Fibroblast of lung (primary cell): Measurements from ENCODE around the gene PLOD3. TPM values are rescaled to one million over a fixed set of nuclear protein-coding genes. Genes with fewer than 3 reads are reported as not detected.

Experiments
- DNase-seq, 2 donors: peaks; one replicate each; pipeline versions ENCODE4 v3.0.0 to v3.0.0-alpha.2; 2010; ENCODE audit warnings: low read depth in 2 of 2
- H2AFZ ChIP-seq: 2 replicates; pipeline ENCODE4 v1.5.1; 2012; ENCODE audit warnings: low read length, control low read depth, inconsistent platforms
- H3K27ac ChIP-seq: 2 replicates; pipeline ENCODE4 v1.5.1; 2011; ENCODE audit warnings: low read length, control low read depth; ENCODE audit not compliant: insufficient read depth
- H3K27me3 ChIP-seq: 2 replicates; pipeline ENCODE4 v1.5.1; 2011; ENCODE audit warnings: mild to moderate bottlenecking, low read length; ENCODE audit not compliant: control insufficient read depth, insufficient read depth
- H3K36me3 ChIP-seq: 2 replicates; pipeline ENCODE4 v1.5.1; 2011; ENCODE audit warnings: low read length; ENCODE audit not compliant: control insufficient read depth, insufficient read depth
- H3K4me1 ChIP-seq: 2 replicates; pipeline ENCODE4 v1.5.1; 2011; ENCODE audit warnings: low read length; ENCODE audit not compliant: control insufficient read depth, insufficient read depth; ENCODE audit errors: extremely low read depth
- H3K4me2 ChIP-seq: 2 replicates; pipeline ENCODE4 v1.5.1; 2011; ENCODE audit warnings: low read length, control low read depth; ENCODE audit not compliant: insufficient read depth; ENCODE audit errors: extremely low read depth
- H3K4me3 ChIP-seq, 4 experiments: fragments of 200-600 bp in 1 of 4; sonication (generic) in 1 of 4; replicated peaks in 1 of 4; 2 replicates each; pipeline ENCODE4 v1.5.1; 2011 to 2016; ENCODE audit warnings: low read length in 4 of 4, low read depth in 3 of 4, mild to moderate bottlenecking in 3 of 4, control low read depth in 2 of 4, inconsistent platforms in 1 of 4, mixed read lengths in 1 of 4; ENCODE audit not compliant: insufficient read depth in 1 of 4; ENCODE audit errors: control extremely low read depth in 1 of 4
- H3K79me2 ChIP-seq: 2 replicates; pipeline ENCODE4 v1.5.1; 2012; ENCODE audit warnings: mild to moderate bottlenecking, low read length, inconsistent platforms; ENCODE audit not compliant: control insufficient read depth, insufficient read depth
- H3K9ac ChIP-seq: 2 replicates; pipeline ENCODE4 v1.5.1; 2011; ENCODE audit warnings: mild to moderate bottlenecking, low read length, control low read depth; ENCODE audit not compliant: insufficient read depth
- H3K9me3 ChIP-seq: 2 replicates; pipeline ENCODE4 v1.5.1; 2012; ENCODE audit warnings: low read depth, low read length; ENCODE audit not compliant: control insufficient read depth, insufficient read depth
- H4K20me1 ChIP-seq: 2 replicates; pipeline ENCODE4 v1.5.1; 2011; ENCODE audit warnings: low read length; ENCODE audit not compliant: control insufficient read depth, insufficient read depth; ENCODE audit errors: extremely low read depth
- EZH2 ChIP-seq: IDR thresholded peaks from 2 replicates; pipeline ENCODE4 v1.5.1; 2012; ENCODE audit warnings: low read length, control low read depth, mild to moderate bottlenecking; ENCODE audit errors: missing control alignments
- polyA plus RNA-seq, 2 donors: library from polyadenylated mRNA; depleted of rRNA in 1 of 2; stranded (reverse) in 1 of 2; unstranded in 1 of 2; fragments of >200 nt; gene quantifications; 2 replicates each; pipeline ENCODE4 v1.2.1, GENCODE V29; 2011 to 2012; ENCODE audit warnings: missing spikeins in 1 of 2
- total RNA-seq: library from RNA; depleted of rRNA; stranded (reverse); fragments of >200 nt; gene quantifications from 2 replicates; pipeline ENCODE4 v1.2.1, GENCODE V29; 2014
- TF ChIP-seq, protein P1 (sequence below), 2 donors: IDR thresholded peaks in 1 of 2; conservative IDR thresholded peaks in 1 of 2; 1 replicate in 1 of 2; 2 replicates in 1 of 2; pipeline ENCODE4 v1.5.1; 2011 to 2012; ENCODE audit warnings: low read length in 2 of 2, control low read depth in 1 of 2, inconsistent platforms in 1 of 2, low read depth in 1 of 2, mild to moderate bottlenecking in 1 of 2

Gene PLOD3
- total and polyA plus RNA-seq, 2 donors (not counting 1 experiment from before 2014, with no cell fraction given): 86.0 to 89.0 TPM

DNA sequence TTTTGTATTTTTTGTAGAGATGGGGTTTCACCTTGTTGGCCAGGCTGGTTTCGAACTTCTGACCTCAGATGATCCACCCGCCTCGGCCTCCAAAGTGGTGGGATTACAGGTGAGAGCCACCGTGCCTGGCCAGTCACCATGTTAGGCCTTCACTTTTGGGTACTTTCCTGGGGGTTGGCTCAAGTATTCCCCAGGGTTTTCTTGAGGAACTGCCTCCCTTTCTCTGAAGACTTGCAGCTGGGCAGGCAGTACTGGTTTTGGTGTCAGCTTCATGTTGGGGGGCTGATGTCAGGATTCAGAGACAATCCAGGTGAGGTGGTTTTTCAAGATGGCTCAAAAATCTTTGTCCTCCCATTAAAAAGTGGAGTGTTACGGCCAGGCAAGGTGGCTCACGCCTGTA is 8.3 kb upstream of the PLOD3 start:
- TF ChIP-seq EZH2: no peak
- TF ChIP-seq, protein P1, sequence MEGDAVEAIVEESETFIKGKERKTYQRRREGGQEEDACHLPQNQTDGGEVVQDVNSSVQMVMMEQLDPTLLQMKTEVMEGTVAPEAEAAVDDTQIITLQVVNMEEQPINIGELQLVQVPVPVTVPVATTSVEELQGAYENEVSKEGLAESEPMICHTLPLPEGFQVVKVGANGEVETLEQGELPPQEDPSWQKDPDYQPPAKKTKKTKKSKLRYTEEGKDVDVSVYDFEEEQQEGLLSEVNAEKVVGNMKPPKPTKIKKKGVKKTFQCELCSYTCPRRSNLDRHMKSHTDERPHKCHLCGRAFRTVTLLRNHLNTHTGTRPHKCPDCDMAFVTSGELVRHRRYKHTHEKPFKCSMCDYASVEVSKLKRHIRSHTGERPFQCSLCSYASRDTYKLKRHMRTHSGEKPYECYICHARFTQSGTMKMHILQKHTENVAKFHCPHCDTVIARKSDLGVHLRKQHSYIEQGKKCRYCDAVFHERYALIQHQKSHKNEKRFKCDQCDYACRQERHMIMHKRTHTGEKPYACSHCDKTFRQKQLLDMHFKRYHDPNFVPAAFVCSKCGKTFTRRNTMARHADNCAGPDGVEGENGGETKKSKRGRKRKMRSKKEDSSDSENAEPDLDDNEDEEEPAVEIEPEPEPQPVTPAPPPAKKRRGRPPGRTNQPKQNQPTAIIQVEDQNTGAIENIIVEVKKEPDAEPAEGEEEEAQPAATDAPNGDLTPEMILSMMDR (conservative IDR thresholded peaks at IDR 0.05 in 1 of 2, IDR thresholded peaks at IDR 0.05 in 1 of 2; ENCODE audit: low read depth in 1 of 2, low read length in 2 of 2): no peak
- DNase-seq: no peak

DNA sequence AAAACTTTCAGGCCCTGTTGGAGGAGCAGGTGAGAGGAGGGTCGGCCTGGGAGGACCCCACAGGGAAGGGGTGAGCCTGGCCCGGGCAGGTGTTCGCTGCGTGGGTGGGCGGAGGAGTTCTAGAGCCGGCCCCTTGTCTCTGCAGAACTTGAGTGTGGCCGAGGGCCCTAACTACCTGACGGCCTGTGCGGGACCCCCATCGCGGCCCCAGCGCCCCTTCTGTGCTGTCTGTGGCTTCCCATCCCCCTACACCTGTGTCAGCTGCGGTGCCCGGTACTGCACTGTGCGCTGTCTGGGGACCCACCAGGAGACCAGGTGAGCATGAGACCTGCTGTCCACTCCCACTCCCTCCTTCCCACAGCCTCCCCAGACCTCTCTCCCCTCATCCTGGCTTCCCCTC is 6.1 kb upstream of the PLOD3 start:
- Histone ChIP-seq H3K9ac (no peak overlapping the region), H3K27me3 (no peaks in the 10 kb centered on the region), H4K20me1 (no peaks in the 10 kb centered on the region), H3K4me1 (no peaks in the 10 kb centered on the region), H3K4me2 (no peak overlapping the region), H3K27ac (no peak overlapping the region), H3K79me2 (peaks cover 13% of the 10 kb centered on the region), H3K36me3 (peaks cover 11% of the 10 kb centered on the region), H3K4me3 (no peak overlapping the region), H2AFZ (no peak overlapping the region), H3K9me3 (no peaks in the 10 kb centered on the region)
- no peak for DNase-seq
- TF ChIP-seq EZH2: no peak
- TF ChIP-seq, protein P1 (conservative IDR thresholded peaks at IDR 0.05 in 1 of 2, IDR thresholded peaks at IDR 0.05 in 1 of 2; ENCODE audit: low read depth in 1 of 2, low read length in 2 of 2): no peak

More for the DNA sequence above, 8.3 kb upstream of the PLOD3 start:
- Histone ChIP-seq H4K20me1 (no peaks in the 10 kb centered on the region), H3K36me3 (peaks cover 11% of the 10 kb centered on the region), H3K9me3 (no peaks in the 10 kb centered on the region), H3K9ac (no peak overlapping the region), H3K27ac (no peak overlapping the region), H3K27me3 (no peaks in the 10 kb centered on the region), H2AFZ (no peak overlapping the region), H3K4me2 (no peak overlapping the region), H3K79me2 (peaks cover 4% of the 10 kb centered on the region), H3K4me1 (no peaks in the 10 kb centered on the region), H3K4me3 (no peak overlapping the region)

DNA sequence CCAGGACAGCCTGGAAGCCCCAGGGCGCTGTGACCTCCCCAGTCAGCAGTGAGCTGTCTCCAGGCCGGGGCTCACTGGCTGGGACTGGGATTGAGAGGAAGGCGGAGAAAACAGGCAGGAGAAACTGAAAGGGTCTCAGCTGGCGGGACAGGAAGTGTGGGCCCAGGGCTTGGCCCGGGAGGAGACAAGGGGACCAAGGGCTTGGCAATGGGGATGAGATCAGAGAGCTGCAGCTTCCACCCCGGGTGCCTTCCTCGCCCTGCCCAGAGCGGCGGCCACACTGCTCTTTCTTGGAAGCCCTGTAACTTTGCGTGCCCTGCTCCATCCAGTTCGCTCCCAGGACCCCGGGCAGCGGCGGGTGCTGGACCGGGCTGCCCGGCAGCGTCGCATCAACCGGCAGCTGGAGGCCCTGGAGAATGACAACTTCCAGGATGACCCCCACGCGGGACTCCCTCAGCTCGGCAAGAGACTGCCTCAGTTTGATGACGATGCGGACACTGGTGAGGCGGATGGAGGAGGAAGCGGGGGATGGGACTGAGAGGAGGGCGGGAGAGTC is 5.0 kb upstream of the PLOD3 start:
- no peaks in the 10 kb centered on the region for H3K27me3 ChIP-seq
- H3K79me2 ChIP-seq: peaks cover 16% of the 10 kb centered on the region
- no peak overlapping the region for H3K4me3 ChIP-seq
- no peak overlapping the region for H3K9ac ChIP-seq
- H2AFZ ChIP-seq: no peak overlapping the region
- H3K4me2 ChIP-seq: no peak overlapping the region
- no peak for TF ChIP-seq EZH2
- TF ChIP-seq, protein P1 (conservative IDR thresholded peaks at IDR 0.05 in 1 of 2, IDR thresholded peaks at IDR 0.05 in 1 of 2; ENCODE audit: low read depth in 1 of 2, low read length in 2 of 2): no peak
- H3K4me1 ChIP-seq: no peaks in the 10 kb centered on the region
- no peak for DNase-seq
- H3K9me3 ChIP-seq: no peaks in the 10 kb centered on the region
- H4K20me1 ChIP-seq: no peaks in the 10 kb centered on the region
- peaks cover 11% of the 10 kb centered on the region for H3K36me3 ChIP-seq
- no peak overlapping the region for H3K27ac ChIP-seq
